ENCODE results near the gene DLG3. TPM values are rescaled to one million over a fixed set of nuclear protein-coding genes. Genes with fewer than 3 reads are reported as not detected.

DLG3 gene
- total RNA-seq (2013; cell fraction: nucleolus; rRNA removed), result 5.6 and 7.5 TPM in 2 replicates
- total RNA-seq (2014; rRNA removed) (3.5 and 4.3 TPM in 2 replicates), total RNA-seq (2014; rRNA removed; fragmentation: Illumina TruSeq; extraction: Trizol) (4.2 and 5.0 TPM in 2 replicates), total RNA-seq (2021) (6.2 TPM in 2 replicates), polyA plus RNA-seq (2011; rRNA removed) (32.2 and 38.1 TPM in 2 replicates), polyA plus RNA-seq (2014; fragmentation: Illumina TruSeq; extraction: Trizol) (8.3 and 15.2 TPM in 2 replicates), polyA plus RNA-seq (2014; fragmentation: Nextera tagmentation; extraction: Ambion mirVana) (1 to 10 TPM; 1.3 to 2.4 TPM), polyA plus RNA-seq (2014; rRNA removed) (3.6 and 7.0 TPM in 2 replicates), polyA plus RNA-seq (2016; fragmentation: Nextera tagmentation; extraction: Ambion mirVana) (1 to 10 TPM; 1.7 to 1.8 TPM), polyA minus RNA-seq (2011; rRNA and poly(A)+ RNA removed) (21.2 and 32.7 TPM in 2 replicates), Bru-seq, nascent RNA (percentile 48 among the genes with signal in this experiment), BruChase-seq, experiment 1, labeled RNA remaining after a 6-hour chase (percentile 49 among the genes with signal in this experiment), BruChase-seq, experiment 2, labeled RNA remaining after a 2-hour chase (percentile 50 among the genes with signal in this experiment)
- 2.9 TPM for polyA plus RNA-seq (2011; ENCODE audit: low read depth)
- polyA plus RNA-seq (2011; cell fraction: cytosol; rRNA removed), result 20.1 and 22.7 TPM in 2 replicates
- 21.6 and 21.7 TPM in 2 replicates for polyA plus RNA-seq (2011; cell fraction: nucleus; rRNA removed)
- polyA plus RNA-seq (2012), result 3.1 and 5.0 TPM in 2 replicates
- 5.5 and 9.5 TPM in 2 replicates for polyA minus RNA-seq (2011; cell fraction: cytosol; rRNA and poly(A)+ RNA removed)
- polyA minus RNA-seq (2011; cell fraction: nucleus; rRNA and poly(A)+ RNA removed), result 5.7 and 6.6 TPM in 2 replicates
- long read RNA-seq, experiment 1, full-length matches to known transcripts, result 3 of 3 reads
- long read RNA-seq, experiment 1, partial matches to known transcripts, result 0 of 3 reads
- long read RNA-seq, experiment 1, other reads (novel, unspliced or antisense), result 0 of 3 reads
- long read RNA-seq, experiment 2, full-length matches to known transcripts, result 9 of 15 reads
- long read RNA-seq, experiment 2, partial matches to known transcripts, result 1 of 15 reads
- long read RNA-seq, experiment 2, other reads (novel, unspliced or antisense), result 5 of 15 reads

DNA sequence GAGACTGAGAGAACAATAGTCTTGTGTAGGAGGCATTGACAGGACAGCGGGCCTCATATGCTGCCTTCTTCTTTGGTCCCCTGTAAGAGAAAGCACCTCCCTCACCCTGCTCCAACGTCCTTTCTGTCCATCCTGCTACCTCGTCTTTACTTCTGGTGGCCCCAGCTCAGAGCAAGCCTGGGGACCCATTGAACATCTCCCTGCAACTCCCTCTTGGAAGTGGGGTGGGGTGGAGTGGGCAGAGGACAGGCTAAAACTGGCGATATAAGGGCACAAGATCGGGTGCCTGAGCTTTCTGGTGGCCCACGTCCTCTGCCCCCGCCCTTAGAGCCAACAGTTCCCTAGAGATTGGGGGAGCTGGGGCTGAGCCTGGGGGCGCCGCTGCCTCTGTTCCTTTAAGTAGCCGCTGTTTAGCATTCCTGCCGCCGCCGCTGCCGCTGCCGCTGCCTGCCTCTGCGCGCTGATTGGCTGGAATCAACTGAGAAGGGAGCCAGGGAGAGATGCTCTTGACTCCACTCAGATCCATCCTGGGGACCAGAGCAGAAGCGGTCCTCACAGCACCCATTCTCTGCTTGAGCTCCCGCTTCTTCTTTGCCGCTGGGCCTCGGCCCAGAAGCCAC is at the start of gene DLG3:
DLG3 (plus strand) TSS at position 510 of the 620 bp plus-strand sequence. CDS start 367 bp downstream, outside the sequence.
- no peaks in the 10 kb centered on the region for H3K4me1 ChIP-seq (ENCODE audit: control insufficient read depth, insufficient read depth, low read length)
- no peaks in the 10 kb centered on the region for H3K9me3 ChIP-seq (replicated peaks; ENCODE audit: control insufficient read depth, insufficient read depth, low read length)
- intact Hi-C loops (cut with micrococcal nuclease; ENCODE audit: unreplicated experiment) (loop anchor here (10.0 kb wide), 1 partner anchor 60 kb away; no protein-coding TSS in a partner anchor), in situ Hi-C loops (cut with MboI) (loop anchor here (25.0 kb wide), 1 partner anchor 407 kb away; the partner anchor contains the start of gene AWAT2)
- no peak within 1 kb of the TSS for H3K27ac ChIP-seq (ENCODE audit: control insufficient read depth, insufficient read depth)
- no peaks in the 10 kb centered on the region for H3K36me3 ChIP-seq (ENCODE audit: control insufficient read depth in 2 of 2, insufficient read depth in 2 of 2, low read length in 1 of 2)
- peak; percentile 38; the same call in 2 of the 3 replicates for ATAC-seq
- H3K4me2 ChIP-seq (ENCODE audit: control insufficient read depth, insufficient read depth), result no peak within 1 kb of the TSS
- RAD21 ChIA-PET (ENCODE audit: unreplicated experiment), result interaction anchor here (1.4 kb wide), 1 partner anchor 9 kb away, joined by 5 read pairs; no protein-coding TSS in a partner anchor
- H3K4me3 ChIP-seq, result no peak within 1 kb of the TSS
- CTCF ChIA-PET, result interaction anchor here (1.1 to 1.5 kb wide), 2 partner anchors 8 to 15 kb away, joined by 4 to 5 read pairs; no protein-coding TSS in a partner anchor
- POLR2A ChIA-PET, result no interaction called here
- peaks cover 0 to 3% of the 10 kb centered on the region in 2 experiments; a peak in 3 of 4 replicates for H3K27me3 ChIP-seq (replicated peaks in 1 of 2; ENCODE audit: control insufficient read depth in 2 of 2, insufficient read depth in 2 of 2, low read length in 1 of 2)
- 25% methylated on average over 19 of the region's 21 CpGs for WGBS (ENCODE audit: insufficient coverage, insufficient replicate concordance, low lambda C conversion rate, missing lambda C conversion rate)
- no peaks in the 10 kb centered on the region for H4K20me1 ChIP-seq (ENCODE audit: control insufficient read depth, insufficient read depth)
- DNase-seq (ENCODE audit: low read depth, low spot score), result no peak
- no TSS peak for BruUV-seq (replicated peaks)
- no peak for TF ChIP-seq NKRF (conservative IDR thresholded peaks at IDR 0.05)
- TF ChIP-seq RBBP5 (conservative IDR thresholded peaks at IDR 0.05), result no peak
- TF ChIP-seq RAD21 (IDR thresholded peaks at IDR 0.05; ENCODE audit: insufficient read depth, low read depth, low read length), result no peak
- TF ChIP-seq NFYB (IDR thresholded peaks at IDR 0.05; ENCODE audit: insufficient read depth, low read depth, low read length), result peak; percentile 81
- TF ChIP-seq ESRRA (IDR thresholded peaks at IDR 0.05; ENCODE audit: low read length), result no peak
- no peaks in the 10 kb centered on the region for H3K79me2 ChIP-seq (ENCODE audit: control insufficient read depth, insufficient read depth, low read length)
- SMC1A ChIA-PET (ENCODE audit: uncharacterized antibody, unreplicated experiment), result interaction anchor here (1.1 kb wide), 1 partner anchor 30 kb away, joined by 3 read pairs; no protein-coding TSS in a partner anchor
- H2AFZ ChIP-seq (ENCODE audit: control insufficient read depth, low read depth, low read length), result no peak within 1 kb of the TSS
- FAIRE-seq, result no peak
- H3K9ac ChIP-seq (ENCODE audit: control insufficient read depth, insufficient read depth, low read length), result no peak within 1 kb of the TSS
